Prostate gland (tissue), 2 donors: Measurements from ENCODE around the gene FNDC3B.

ENCODE experiments used
- POLR2A ChIP-seq: fragments of 450-650 bp; IDR thresholded peaks from one replicate; pipeline ENCODE4 v1.6.1; 2016; ENCODE audit warnings: antibody characterized with exemption, mild to moderate bottlenecking
- TF ChIP-seq, protein P1 (sequence below), 4 experiments: fragments of 200-600 bp in 2 of 4; fragments of 450-650 bp in 2 of 4; sonication (generic) in 2 of 4; IDR thresholded peaks; 1 replicate in 3 of 4; 2 replicates in 1 of 4; pipeline ENCODE4 v1.5.1; 2016 to 2019; ENCODE audit warnings: antibody characterized with exemption in 4 of 4, mild to moderate bottlenecking in 2 of 4, moderate library complexity in 2 of 4

DNA sequence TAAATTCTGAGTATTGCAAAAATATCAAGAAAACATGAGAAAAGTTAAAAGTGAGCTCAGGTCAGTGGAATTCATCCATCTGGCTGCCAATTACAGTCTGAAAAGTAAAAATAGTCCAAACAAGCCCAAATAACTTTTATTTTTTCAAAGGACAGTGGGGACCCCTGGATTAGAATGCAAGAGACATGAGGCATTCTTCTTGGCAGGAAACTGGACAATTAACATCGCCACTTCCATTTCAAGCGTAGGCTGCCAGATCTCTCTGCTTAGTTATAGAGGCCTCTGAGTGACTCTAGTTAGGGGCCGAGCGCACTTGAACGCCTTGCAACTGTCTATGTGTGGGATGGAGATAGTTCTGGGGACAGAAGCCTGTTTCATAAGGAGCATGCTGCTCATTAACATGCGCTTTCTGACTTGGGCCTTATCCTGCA is 219.7 kb downstream of the FNDC3B start:
- TF ChIP-seq, protein P1, sequence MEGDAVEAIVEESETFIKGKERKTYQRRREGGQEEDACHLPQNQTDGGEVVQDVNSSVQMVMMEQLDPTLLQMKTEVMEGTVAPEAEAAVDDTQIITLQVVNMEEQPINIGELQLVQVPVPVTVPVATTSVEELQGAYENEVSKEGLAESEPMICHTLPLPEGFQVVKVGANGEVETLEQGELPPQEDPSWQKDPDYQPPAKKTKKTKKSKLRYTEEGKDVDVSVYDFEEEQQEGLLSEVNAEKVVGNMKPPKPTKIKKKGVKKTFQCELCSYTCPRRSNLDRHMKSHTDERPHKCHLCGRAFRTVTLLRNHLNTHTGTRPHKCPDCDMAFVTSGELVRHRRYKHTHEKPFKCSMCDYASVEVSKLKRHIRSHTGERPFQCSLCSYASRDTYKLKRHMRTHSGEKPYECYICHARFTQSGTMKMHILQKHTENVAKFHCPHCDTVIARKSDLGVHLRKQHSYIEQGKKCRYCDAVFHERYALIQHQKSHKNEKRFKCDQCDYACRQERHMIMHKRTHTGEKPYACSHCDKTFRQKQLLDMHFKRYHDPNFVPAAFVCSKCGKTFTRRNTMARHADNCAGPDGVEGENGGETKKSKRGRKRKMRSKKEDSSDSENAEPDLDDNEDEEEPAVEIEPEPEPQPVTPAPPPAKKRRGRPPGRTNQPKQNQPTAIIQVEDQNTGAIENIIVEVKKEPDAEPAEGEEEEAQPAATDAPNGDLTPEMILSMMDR (IDR thresholded peaks at IDR 0.05), result no peak
- no peak for TF ChIP-seq POLR2A
